ENCODE measurements around the gene IPPK. TPM values are rescaled to one million over a fixed set of nuclear protein-coding genes. Genes with fewer than 3 reads are reported as not detected.

The IPPK gene
- total RNA-seq, 5 donors from 2014 or later (not counting 1 experiment from before 2014, with no cell fraction given): 7.5 to 9.6 (median 8.3) TPM

GRCh38 chr9:92649007-92649406 lies 20.9 kb downstream of the IPPK start:
- WGBS (ENCODE audit: insufficient coverage): 94% methylated on average over 4 of the region's 5 CpGs
- CTCF ChIA-PET: interaction anchor here in 1 of 2 donors (0.6 kb wide), 1 partner anchor 166 kb away, joined by 4 read pairs; no protein-coding TSS in a partner anchor
- no peaks in the 10 kb centered on the region for H3K27me3 ChIP-seq (replicated peaks in 1 of 2; ENCODE audit: control insufficient read depth in 2 of 2, extremely low read depth in 1 of 2, insufficient read depth in 2 of 2, low read length in 1 of 2)
- Mint-ChIP-seq H3K36me3 (peaks cover 63% of the 10 kb centered on the region), H3K27ac (no peak overlapping the region), H3K4me1 (no peaks in the 10 kb centered on the region), H3K27me3 (no peaks in the 10 kb centered on the region), H3K9me3 (peaks cover 0 to 18% (median 10%) of the 10 kb centered on the region in 3 donors), H3K4me3 (no peak overlapping the region)
- no peak for DNase-seq
- peaks cover 12 to 71% of the 10 kb centered on the region in 2 donors for H3K36me3 ChIP-seq (ENCODE audit: control insufficient read depth in 2 of 2, extremely low read depth in 1 of 2, insufficient read depth in 1 of 2, low read length in 1 of 2)
- no peaks in the 10 kb centered on the region for H3K9me3 ChIP-seq
- no peak for ATAC-seq (replicated peaks in 1 of 4)
- H3K27ac ChIP-seq (ENCODE audit: low read length): no peak overlapping the region
- POLR2A ChIA-PET: no interaction called here
- H3K4me1 ChIP-seq (ENCODE audit: control insufficient read depth in 1 of 2, extremely low read depth in 1 of 2, insufficient read depth in 2 of 2, low read length in 2 of 2): no peaks in the 10 kb centered on the region
- no peak overlapping the region for H3K4me3 ChIP-seq (ENCODE audit: control insufficient read depth in 1 of 2, extremely low read depth in 1 of 2, low read length in 1 of 2)

GRCh38 chr9:92648474-92648971 lies 21.4 kb downstream of the IPPK start:
- POLR2A ChIA-PET: no interaction called here
- 89% methylated on average over 5 of the region's 6 CpGs for WGBS (ENCODE audit: insufficient coverage)

GRCh38 chr9:92647671-92648473 lies 22.1 kb downstream of the IPPK start:
- Histone ChIP-seq H3K27ac (ENCODE audit: low read length) (no peak overlapping the region), H3K36me3 (ENCODE audit: control insufficient read depth in 2 of 2, extremely low read depth in 1 of 2, insufficient read depth in 1 of 2, low read length in 1 of 2) (peaks cover 12 to 81% of the 10 kb centered on the region in 2 donors), H3K9me3 (no peaks in the 10 kb centered on the region), H3K27me3 (replicated peaks in 1 of 2; ENCODE audit: control insufficient read depth in 2 of 2, extremely low read depth in 1 of 2, insufficient read depth in 2 of 2, low read length in 1 of 2) (no peaks in the 10 kb centered on the region), H3K4me3 (ENCODE audit: control insufficient read depth in 1 of 2, extremely low read depth in 1 of 2, low read length in 1 of 2) (no peak overlapping the region), H3K4me1 (ENCODE audit: control insufficient read depth in 1 of 2, extremely low read depth in 1 of 2, insufficient read depth in 2 of 2, low read length in 2 of 2) (no peaks in the 10 kb centered on the region)
- ATAC-seq (replicated peaks in 1 of 4) (no peak), DNase-seq (no peak)
- Mint-ChIP-seq H3K4me1 (no peaks in the 10 kb centered on the region), H3K9me3 (peaks cover 0 to 18% (median 10%) of the 10 kb centered on the region in 3 donors), H3K27me3 (no peaks in the 10 kb centered on the region), H3K4me3 (no peak overlapping the region), H3K27ac (no peak overlapping the region), H3K36me3 (peaks cover 69% of the 10 kb centered on the region)
- CTCF ChIA-PET: no interaction called here
- POLR2A ChIA-PET: no interaction called here
- 97% methylated on average over 7 of the region's 11 CpGs for WGBS (ENCODE audit: insufficient coverage)

More at GRCh38 chr9:92648474-92648971, 21.4 kb downstream of the IPPK start:
- no peaks in the 10 kb centered on the region for H3K4me1 Mint-ChIP-seq
- H3K4me3 ChIP-seq (ENCODE audit: control insufficient read depth in 1 of 2, extremely low read depth in 1 of 2, low read length in 1 of 2): no peak overlapping the region
- H3K9me3 Mint-ChIP-seq: peaks cover 0 to 18% (median 10%) of the 10 kb centered on the region in 3 donors
- no peaks in the 10 kb centered on the region for H3K9me3 ChIP-seq
- peaks cover 68% of the 10 kb centered on the region for H3K36me3 Mint-ChIP-seq
- no peaks in the 10 kb centered on the region for H3K27me3 Mint-ChIP-seq
- CTCF ChIA-PET: interaction anchor here in 1 of 2 donors (0.6 kb wide), 1 partner anchor 165 kb away, joined by 4 read pairs; no protein-coding TSS in a partner anchor
- no peak overlapping the region for H3K27ac ChIP-seq (ENCODE audit: low read length)
- ATAC-seq (replicated peaks in 1 of 4): no peak
- no peaks in the 10 kb centered on the region for H3K27me3 ChIP-seq (replicated peaks in 1 of 2; ENCODE audit: control insufficient read depth in 2 of 2, extremely low read depth in 1 of 2, insufficient read depth in 2 of 2, low read length in 1 of 2)
- H3K4me1 ChIP-seq (ENCODE audit: control insufficient read depth in 1 of 2, extremely low read depth in 1 of 2, insufficient read depth in 2 of 2, low read length in 2 of 2): no peaks in the 10 kb centered on the region
- peaks cover 12 to 76% of the 10 kb centered on the region in 2 donors for H3K36me3 ChIP-seq (ENCODE audit: control insufficient read depth in 2 of 2, extremely low read depth in 1 of 2, insufficient read depth in 1 of 2, low read length in 1 of 2)
- DNase-seq: no peak
- no peak overlapping the region for H3K27ac Mint-ChIP-seq
- H3K4me3 Mint-ChIP-seq: no peak overlapping the region

- H3K9me3 ChIP-seq: no peaks in the 10 kb centered on the region
- Mint-ChIP-seq H3K27me3 (no peaks in the 10 kb centered on the region), H3K4me1 (no peaks in the 10 kb centered on the region), H3K27ac (no peak overlapping the region), H3K36me3 (peaks cover 79% of the 10 kb centered on the region), H3K4me3 (peak overlapping the region in 1 of 3 donors; percentile 13), H3K9me3 (peaks cover 0 to 18% (median 10%) of the 10 kb centered on the region in 3 donors)
- POLR2A ChIA-PET: no interaction called here
- H3K4me3 ChIP-seq (ENCODE audit: control insufficient read depth in 1 of 2, extremely low read depth in 1 of 2, low read length in 1 of 2): no peak overlapping the region
- DNase-seq (no peak), ATAC-seq (replicated peaks in 1 of 4) (no peak)
- CTCF ChIA-PET: no interaction called here
- peaks cover 16 to 91% of the 10 kb centered on the region in 2 donors for H3K36me3 ChIP-seq (ENCODE audit: control insufficient read depth in 2 of 2, extremely low read depth in 1 of 2, insufficient read depth in 1 of 2, low read length in 1 of 2)
- 100% methylated on average over 1 of the region's 4 CpGs for WGBS (ENCODE audit: insufficient coverage)
- no peaks in the 10 kb centered on the region for H3K27me3 ChIP-seq (replicated peaks in 1 of 2; ENCODE audit: control insufficient read depth in 2 of 2, extremely low read depth in 1 of 2, insufficient read depth in 2 of 2, low read length in 1 of 2)
- no peaks in the 10 kb centered on the region for H3K4me1 ChIP-seq (ENCODE audit: control insufficient read depth in 1 of 2, extremely low read depth in 1 of 2, insufficient read depth in 2 of 2, low read length in 2 of 2)
- no peak overlapping the region for H3K27ac ChIP-seq (ENCODE audit: low read length)
These were observed 24.9 kb downstream of the IPPK start for GRCh38 chr9:92645041-92645440.

GRCh38 chr9:92644278-92644677 lies 25.7 kb downstream of the IPPK start:
- ChIA-PET POLR2A (no interaction called here), CTCF (interaction anchor here in 1 of 2 donors (0.6 kb wide), 1 partner anchor 98 kb away, joined by 4 read pairs; no protein-coding TSS in a partner anchor)
- Histone ChIP-seq H3K4me3 (ENCODE audit: control insufficient read depth in 1 of 2, extremely low read depth in 1 of 2, low read length in 1 of 2) (no peak overlapping the region), H3K27me3 (replicated peaks in 1 of 2; ENCODE audit: control insufficient read depth in 2 of 2, extremely low read depth in 1 of 2, insufficient read depth in 2 of 2, low read length in 1 of 2) (no peaks in the 10 kb centered on the region), H3K36me3 (ENCODE audit: control insufficient read depth in 2 of 2, extremely low read depth in 1 of 2, insufficient read depth in 1 of 2, low read length in 1 of 2) (peaks cover 12 to 88% of the 10 kb centered on the region in 2 donors), H3K9me3 (no peaks in the 10 kb centered on the region), H3K27ac (ENCODE audit: low read length) (no peak overlapping the region), H3K4me1 (ENCODE audit: control insufficient read depth in 1 of 2, extremely low read depth in 1 of 2, insufficient read depth in 2 of 2, low read length in 2 of 2) (no peaks in the 10 kb centered on the region)
- Mint-ChIP-seq H3K27ac (no peak overlapping the region), H3K27me3 (no peaks in the 10 kb centered on the region), H3K4me1 (no peaks in the 10 kb centered on the region), H3K36me3 (peaks cover 77% of the 10 kb centered on the region), H3K9me3 (peaks cover 0 to 18% (median 10%) of the 10 kb centered on the region in 3 donors), H3K4me3 (no peak overlapping the region)
- 99% methylated on average over 7 of the region's 7 CpGs for WGBS (ENCODE audit: insufficient coverage)
- no peak for ATAC-seq (replicated peaks in 1 of 4)
- no peak for DNase-seq

- Histone ChIP-seq H3K9me3 (no peaks in the 10 kb centered on the region), H3K4me1 (ENCODE audit: control insufficient read depth in 1 of 2, extremely low read depth in 1 of 2, insufficient read depth in 2 of 2, low read length in 2 of 2) (no peaks in the 10 kb centered on the region), H3K36me3 (ENCODE audit: control insufficient read depth in 2 of 2, extremely low read depth in 1 of 2, insufficient read depth in 1 of 2, low read length in 1 of 2) (peaks cover 13 to 85% of the 10 kb centered on the region in 2 donors), H3K27me3 (replicated peaks in 1 of 2; ENCODE audit: control insufficient read depth in 2 of 2, extremely low read depth in 1 of 2, insufficient read depth in 2 of 2, low read length in 1 of 2) (no peaks in the 10 kb centered on the region), H3K4me3 (ENCODE audit: control insufficient read depth in 1 of 2, extremely low read depth in 1 of 2, low read length in 1 of 2) (no peak overlapping the region), H3K27ac (ENCODE audit: low read length) (no peak overlapping the region)
- H3K27me3 Mint-ChIP-seq: no peaks in the 10 kb centered on the region
- WGBS (ENCODE audit: insufficient coverage): 84% methylated on average over 5 of the region's 7 CpGs
- DNase-seq (no peak), ATAC-seq (replicated peaks in 1 of 4) (no peak)
- CTCF ChIA-PET: no interaction called here
- no peak overlapping the region for H3K4me3 Mint-ChIP-seq
- POLR2A ChIA-PET: no interaction called here
- no peaks in the 10 kb centered on the region for H3K4me1 Mint-ChIP-seq
- no peak overlapping the region for H3K27ac Mint-ChIP-seq
- H3K9me3 Mint-ChIP-seq: peaks cover 0 to 18% (median 10%) of the 10 kb centered on the region in 3 donors
- H3K36me3 Mint-ChIP-seq: peaks cover 72% of the 10 kb centered on the region
These were observed 27.4 kb downstream of the IPPK start for GRCh38 chr9:92642564-92642963.
